Measurements from ENCODE around the gene TMEM120B. TPM values are rescaled to one million over a fixed set of nuclear protein-coding genes. Genes with fewer than 3 reads are reported as not detected.

The TMEM120B gene
- total and polyA plus RNA-seq, 2 of the 13 experiments (the other 11 are each of a cell fraction or from before 2014, with no cell fraction given), result 7.1 to 12.9 TPM

- TF ChIP-seq ZXDC (CRISPR knock-in tag; IDR thresholded peaks at IDR 0.05) (no peak), ZNF484 (CRISPR knock-in tag; IDR thresholded peaks at IDR 0.05; ENCODE audit: borderline replicate concordance, low read depth) (no peak), ZNF816 (CRISPR knock-in tag; IDR thresholded peaks at IDR 0.05; ENCODE audit: borderline replicate concordance) (no peak), ZNF441 (CRISPR knock-in tag; IDR thresholded peaks at IDR 0.05; ENCODE audit: borderline replicate concordance) (no peak), ZNF274 (CRISPR knock-in tag; IDR thresholded peaks at IDR 0.05) (no peak), IRX3 (CRISPR knock-in tag; IDR thresholded peaks at IDR 0.05; ENCODE audit: borderline replicate concordance, low read depth) (no peak), ZNF460 (CRISPR knock-in tag; IDR thresholded peaks at IDR 0.05; ENCODE audit: borderline replicate concordance) (no peak), ZNF264 (CRISPR knock-in tag; IDR thresholded peaks at IDR 0.05) (no peak), ZNF773 (CRISPR knock-in tag; IDR thresholded peaks at IDR 0.05; ENCODE audit: borderline replicate concordance) (no peak), ZNF607 (CRISPR knock-in tag; IDR thresholded peaks at IDR 0.05; ENCODE audit: borderline replicate concordance) (no peak), RELA (CRISPR knock-in tag; IDR thresholded peaks at IDR 0.05) (no peak), SIX1 (CRISPR knock-in tag; IDR thresholded peaks at IDR 0.05; ENCODE audit: borderline replicate concordance) (peak; percentile 65; the same call in 1 of the 2 replicates), ZSCAN30 (CRISPR knock-in tag; IDR thresholded peaks at IDR 0.05) (no peak)
- TF ChIP-seq, protein P1, sequence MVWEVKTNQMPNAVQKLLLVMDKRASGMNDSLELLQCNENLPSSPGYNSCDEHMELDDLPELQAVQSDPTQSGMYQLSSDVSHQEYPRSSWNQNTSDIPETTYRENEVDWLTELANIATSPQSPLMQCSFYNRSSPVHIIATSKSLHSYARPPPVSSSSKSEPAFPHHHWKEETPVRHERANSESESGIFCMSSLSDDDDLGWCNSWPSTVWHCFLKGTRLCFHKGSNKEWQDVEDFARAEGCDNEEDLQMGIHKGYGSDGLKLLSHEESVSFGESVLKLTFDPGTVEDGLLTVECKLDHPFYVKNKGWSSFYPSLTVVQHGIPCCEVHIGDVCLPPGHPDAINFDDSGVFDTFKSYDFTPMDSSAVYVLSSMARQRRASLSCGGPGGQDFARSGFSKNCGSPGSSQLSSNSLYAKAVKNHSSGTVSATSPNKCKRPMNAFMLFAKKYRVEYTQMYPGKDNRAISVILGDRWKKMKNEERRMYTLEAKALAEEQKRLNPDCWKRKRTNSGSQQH (CRISPR knock-in tag; IDR thresholded peaks at IDR 0.05; ENCODE audit: low read depth), result no peak
- TF ChIP-seq, protein P2, sequence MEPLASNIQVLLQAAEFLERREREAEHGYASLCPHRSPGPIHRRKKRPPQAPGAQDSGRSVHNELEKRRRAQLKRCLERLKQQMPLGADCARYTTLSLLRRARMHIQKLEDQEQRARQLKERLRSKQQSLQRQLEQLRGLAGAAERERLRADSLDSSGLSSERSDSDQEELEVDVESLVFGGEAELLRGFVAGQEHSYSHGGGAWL (CRISPR knock-in tag; IDR thresholded peaks at IDR 0.05), result no peak
- TF ChIP-seq, protein P3, sequence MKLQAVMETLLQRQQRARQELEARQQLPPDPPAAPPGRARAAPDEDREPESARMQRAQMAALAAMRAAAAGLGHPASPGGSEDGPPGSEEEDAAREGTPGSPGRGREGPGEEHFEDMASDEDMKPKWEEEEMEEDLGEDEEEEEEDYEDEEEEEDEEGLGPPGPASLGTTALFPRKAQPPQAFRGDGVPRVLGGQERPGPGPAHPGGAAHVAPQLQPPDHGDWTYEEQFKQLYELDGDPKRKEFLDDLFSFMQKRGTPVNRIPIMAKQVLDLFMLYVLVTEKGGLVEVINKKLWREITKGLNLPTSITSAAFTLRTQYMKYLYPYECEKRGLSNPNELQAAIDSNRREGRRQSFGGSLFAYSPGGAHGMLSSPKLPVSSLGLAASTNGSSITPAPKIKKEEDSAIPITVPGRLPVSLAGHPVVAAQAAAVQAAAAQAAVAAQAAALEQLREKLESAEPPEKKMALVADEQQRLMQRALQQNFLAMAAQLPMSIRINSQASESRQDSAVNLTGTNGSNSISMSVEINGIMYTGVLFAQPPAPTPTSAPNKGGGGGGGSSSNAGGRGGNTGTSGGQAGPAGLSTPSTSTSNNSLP (IDR thresholded peaks at IDR 0.05; ENCODE audit: low read depth, low read length), result no peak
- TF ChIP-seq, protein P4, sequence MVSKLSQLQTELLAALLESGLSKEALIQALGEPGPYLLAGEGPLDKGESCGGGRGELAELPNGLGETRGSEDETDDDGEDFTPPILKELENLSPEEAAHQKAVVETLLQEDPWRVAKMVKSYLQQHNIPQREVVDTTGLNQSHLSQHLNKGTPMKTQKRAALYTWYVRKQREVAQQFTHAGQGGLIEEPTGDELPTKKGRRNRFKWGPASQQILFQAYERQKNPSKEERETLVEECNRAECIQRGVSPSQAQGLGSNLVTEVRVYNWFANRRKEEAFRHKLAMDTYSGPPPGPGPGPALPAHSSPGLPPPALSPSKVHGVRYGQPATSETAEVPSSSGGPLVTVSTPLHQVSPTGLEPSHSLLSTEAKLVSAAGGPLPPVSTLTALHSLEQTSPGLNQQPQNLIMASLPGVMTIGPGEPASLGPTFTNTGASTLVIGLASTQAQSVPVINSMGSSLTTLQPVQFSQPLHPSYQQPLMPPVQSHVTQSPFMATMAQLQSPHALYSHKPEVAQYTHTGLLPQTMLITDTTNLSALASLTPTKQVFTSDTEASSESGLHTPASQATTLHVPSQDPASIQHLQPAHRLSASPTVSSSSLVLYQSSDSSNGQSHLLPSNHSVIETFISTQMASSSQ (IDR thresholded peaks at IDR 0.05; ENCODE audit: low read depth), result no peak
- TF ChIP-seq, protein P4 (CRISPR knock-in tag; IDR thresholded peaks at IDR 0.05; ENCODE audit: borderline replicate concordance), result no peak
Measured at GRCh38 chr12:121791671-121792551, 79.4 kb downstream of the TMEM120B start (continued).
